ENCODE measurements around the gene IGLON5. TPM values are rescaled to one million over a fixed set of nuclear protein-coding genes. Genes with fewer than 3 reads are reported as not detected.

Gene IGLON5
- total RNA-seq, 1 experiment from 2014 or later, result not detected

DNA sequence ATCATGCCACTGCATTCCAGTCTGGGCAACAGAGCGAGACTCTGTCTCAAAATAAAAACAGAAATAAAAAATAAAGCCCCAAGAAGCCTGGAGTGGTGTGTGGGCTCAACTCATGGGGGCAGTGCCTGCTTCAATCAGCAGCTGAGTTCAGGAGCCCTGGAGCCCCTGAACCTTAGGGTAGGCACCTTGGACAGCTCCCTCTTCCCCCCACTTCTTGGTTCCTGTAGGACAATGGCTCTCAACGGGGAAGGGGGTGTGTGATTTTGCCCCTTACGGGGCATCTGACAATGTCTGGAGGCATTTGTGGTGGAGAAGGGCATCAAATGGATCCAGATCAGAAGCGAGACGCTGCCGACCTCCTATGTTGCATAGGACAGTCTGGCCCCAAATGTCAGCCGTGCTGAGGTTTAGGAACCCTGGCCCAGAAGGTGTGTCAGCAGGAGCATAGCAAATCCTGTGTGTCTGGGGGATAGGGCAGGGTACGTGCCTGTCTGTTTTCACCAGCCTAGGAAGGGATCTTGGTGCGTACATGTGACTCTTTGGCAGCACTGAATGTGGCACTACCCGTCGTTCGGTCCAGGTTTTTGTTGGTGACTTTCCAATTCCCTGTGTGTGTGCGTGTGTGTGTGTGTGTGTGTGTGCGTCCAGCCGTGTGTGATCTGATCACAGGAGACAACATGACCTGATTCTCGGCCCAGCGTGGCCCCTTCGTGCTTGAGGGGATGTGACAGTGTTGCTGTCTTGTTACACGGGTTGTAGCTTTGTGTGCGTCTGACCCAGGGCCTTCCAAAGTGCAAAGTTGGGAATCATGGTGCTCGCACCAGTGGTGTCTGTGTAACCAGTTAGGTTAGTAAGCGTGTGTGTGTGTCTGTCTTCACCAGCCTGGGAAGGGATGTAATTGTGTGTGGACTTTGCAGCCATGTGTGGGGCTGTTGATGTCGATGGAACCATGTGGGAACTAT lies 7.5 kb downstream of the IGLON5 start:
- intact Hi-C loops (cut with micrococcal nuclease; ENCODE audit: unreplicated experiment), result no loop called here

DNA sequence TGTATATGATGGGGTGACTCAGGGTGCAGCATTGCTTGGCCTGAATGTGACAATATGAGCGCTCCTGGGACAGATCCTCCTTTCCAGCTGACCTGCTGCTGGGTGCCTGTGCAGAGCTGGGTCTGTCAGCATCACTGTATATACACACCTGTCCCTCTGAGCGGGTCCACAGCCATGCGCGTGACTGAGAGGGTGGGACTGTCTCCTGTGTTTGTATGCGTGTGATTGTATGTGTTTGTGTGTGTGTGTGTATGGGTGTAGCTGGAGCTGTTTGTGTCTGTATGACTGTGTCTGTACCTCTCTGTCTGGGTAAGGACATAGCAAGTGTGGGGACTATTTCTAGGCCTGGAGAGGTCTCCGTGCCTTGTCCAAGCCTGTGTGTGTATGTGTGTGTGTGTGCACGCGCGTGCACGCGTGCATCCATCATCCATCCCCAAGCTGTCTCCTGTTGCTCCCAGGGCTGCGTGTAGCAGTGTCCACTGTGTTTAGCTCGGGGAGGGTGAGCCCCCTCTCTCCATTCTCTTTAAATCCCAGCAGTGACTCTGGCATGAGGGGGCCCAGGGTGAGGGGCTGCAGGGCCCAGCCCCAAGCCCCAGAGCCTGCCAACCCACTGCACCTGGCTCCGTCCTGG lies 8.3 kb downstream of the IGLON5 start:
- POLR2A ChIA-PET, result no interaction called here
- H3K4me3 Mint-ChIP-seq (ENCODE audit: unreplicated experiment), result no peak overlapping the region

More for the DNA sequence above, 7.5 kb downstream of the IGLON5 start:
- Histone ChIP-seq H3K36me3 (ENCODE audit: control insufficient read depth, insufficient read depth, low read length) (no peaks in the 10 kb centered on the region), H3K4me1 (no peaks in the 10 kb centered on the region), H3K27me3 (replicated peaks; ENCODE audit: control insufficient read depth, insufficient read depth, low read length) (no peaks in the 10 kb centered on the region), H3K4me3 (ENCODE audit: low read depth, low read length) (no peak overlapping the region), H3K9me3 (peaks cover 6% of the 10 kb centered on the region)
- ChIA-PET CTCF (interaction anchor here (0.5 kb wide), 1 partner anchor 535 kb away, joined by 4 read pairs; no protein-coding TSS in a partner anchor), POLR2A (no interaction called here)
- no TSS peak for BruUV-seq (replicated peaks)
- Mint-ChIP-seq H3K4me1 (ENCODE audit: low read depth, unreplicated experiment) (no peaks in the 10 kb centered on the region), H3K9me3 (ENCODE audit: unreplicated experiment) (peaks cover 15% of the 10 kb centered on the region), H3K27me3 (ENCODE audit: insufficient read depth, unreplicated experiment) (peaks cover 13% of the 10 kb centered on the region), H3K36me3 (ENCODE audit: insufficient read depth, unreplicated experiment) (no peaks in the 10 kb centered on the region), H3K27ac (ENCODE audit: unreplicated experiment) (no peak overlapping the region), H3K4me3 (ENCODE audit: unreplicated experiment) (no peak overlapping the region)
- TF ChIP-seq, protein P1, sequence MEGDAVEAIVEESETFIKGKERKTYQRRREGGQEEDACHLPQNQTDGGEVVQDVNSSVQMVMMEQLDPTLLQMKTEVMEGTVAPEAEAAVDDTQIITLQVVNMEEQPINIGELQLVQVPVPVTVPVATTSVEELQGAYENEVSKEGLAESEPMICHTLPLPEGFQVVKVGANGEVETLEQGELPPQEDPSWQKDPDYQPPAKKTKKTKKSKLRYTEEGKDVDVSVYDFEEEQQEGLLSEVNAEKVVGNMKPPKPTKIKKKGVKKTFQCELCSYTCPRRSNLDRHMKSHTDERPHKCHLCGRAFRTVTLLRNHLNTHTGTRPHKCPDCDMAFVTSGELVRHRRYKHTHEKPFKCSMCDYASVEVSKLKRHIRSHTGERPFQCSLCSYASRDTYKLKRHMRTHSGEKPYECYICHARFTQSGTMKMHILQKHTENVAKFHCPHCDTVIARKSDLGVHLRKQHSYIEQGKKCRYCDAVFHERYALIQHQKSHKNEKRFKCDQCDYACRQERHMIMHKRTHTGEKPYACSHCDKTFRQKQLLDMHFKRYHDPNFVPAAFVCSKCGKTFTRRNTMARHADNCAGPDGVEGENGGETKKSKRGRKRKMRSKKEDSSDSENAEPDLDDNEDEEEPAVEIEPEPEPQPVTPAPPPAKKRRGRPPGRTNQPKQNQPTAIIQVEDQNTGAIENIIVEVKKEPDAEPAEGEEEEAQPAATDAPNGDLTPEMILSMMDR (IDR thresholded peaks at IDR 0.05; ENCODE audit: insufficient read depth in 1 of 2, low read depth in 1 of 2, low read length in 1 of 2, severe bottlenecking in 1 of 2, unreplicated experiment in 1 of 2), result no peak
- no peak for DNase-seq

DNA sequence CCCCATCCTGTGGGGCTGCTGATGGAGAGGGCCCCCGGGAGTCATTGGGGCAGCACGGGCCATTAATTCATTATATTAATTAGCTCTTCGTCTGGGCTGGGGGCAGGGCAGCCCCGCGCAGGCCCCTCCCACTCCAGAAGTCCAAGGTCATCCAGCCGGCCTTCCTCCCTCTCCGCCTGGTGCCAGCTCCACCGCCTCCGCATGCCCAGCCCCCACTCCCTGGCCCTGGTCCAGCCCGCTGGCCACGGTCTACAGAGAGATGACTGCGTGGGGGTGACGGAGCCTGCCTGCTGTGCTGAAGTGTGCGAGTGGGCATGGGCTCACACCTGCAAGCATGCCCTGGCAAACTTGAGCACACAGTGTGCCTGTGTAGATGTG lies 8.8 kb downstream of the IGLON5 start:
- Mint-ChIP-seq H3K27ac (ENCODE audit: unreplicated experiment) (no peak overlapping the region), H3K36me3 (ENCODE audit: insufficient read depth, unreplicated experiment) (no peaks in the 10 kb centered on the region), H3K4me1 (ENCODE audit: low read depth, unreplicated experiment) (no peaks in the 10 kb centered on the region), H3K9me3 (ENCODE audit: unreplicated experiment) (peaks cover 5% of the 10 kb centered on the region), H3K27me3 (ENCODE audit: insufficient read depth, unreplicated experiment) (peaks cover 23% of the 10 kb centered on the region), H3K4me3 (ENCODE audit: unreplicated experiment) (no peak overlapping the region)
- CTCF ChIA-PET, result no interaction called here
- H3K4me3 ChIP-seq (ENCODE audit: low read depth, low read length), result no peak overlapping the region
- H3K4me1 ChIP-seq, result no peaks in the 10 kb centered on the region
- POLR2A ChIA-PET, result no interaction called here
- TF ChIP-seq, protein P1 (IDR thresholded peaks at IDR 0.05; ENCODE audit: insufficient read depth in 1 of 2, low read depth in 1 of 2, low read length in 1 of 2, severe bottlenecking in 1 of 2, unreplicated experiment in 1 of 2), result no peak
- H3K27me3 ChIP-seq (replicated peaks; ENCODE audit: control insufficient read depth, insufficient read depth, low read length), result no peaks in the 10 kb centered on the region
- no peak for DNase-seq
- H3K9me3 ChIP-seq, result no peaks in the 10 kb centered on the region
- H3K36me3 ChIP-seq (ENCODE audit: control insufficient read depth, insufficient read depth, low read length), result no peaks in the 10 kb centered on the region
- intact Hi-C loops (cut with micrococcal nuclease; ENCODE audit: unreplicated experiment), result no loop called here
- no TSS peak for BruUV-seq (replicated peaks)

More for the DNA sequence above, 8.3 kb downstream of the IGLON5 start:
- no peak for DNase-seq
- intact Hi-C loops (cut with micrococcal nuclease; ENCODE audit: unreplicated experiment), result no loop called here
- H3K4me3 ChIP-seq (ENCODE audit: low read depth, low read length), result no peak overlapping the region
- no peaks in the 10 kb centered on the region for H3K4me1 ChIP-seq
- TF ChIP-seq, protein P1 (IDR thresholded peaks at IDR 0.05; ENCODE audit: insufficient read depth in 1 of 2, low read depth in 1 of 2, low read length in 1 of 2, severe bottlenecking in 1 of 2, unreplicated experiment in 1 of 2), result no peak
- peaks cover 11% of the 10 kb centered on the region for H3K9me3 Mint-ChIP-seq (ENCODE audit: unreplicated experiment)
- CTCF ChIA-PET, result interaction anchor here (0.5 kb wide), 1 partner anchor 536 kb away, joined by 4 read pairs; no protein-coding TSS in a partner anchor
- H3K27ac Mint-ChIP-seq (ENCODE audit: unreplicated experiment), result no peak overlapping the region
- H3K36me3 ChIP-seq (ENCODE audit: control insufficient read depth, insufficient read depth, low read length), result no peaks in the 10 kb centered on the region
- no peaks in the 10 kb centered on the region for H3K36me3 Mint-ChIP-seq (ENCODE audit: insufficient read depth, unreplicated experiment)
- BruUV-seq (replicated peaks), result no TSS peak
- H3K4me1 Mint-ChIP-seq (ENCODE audit: low read depth, unreplicated experiment), result no peaks in the 10 kb centered on the region
- peaks cover 4% of the 10 kb centered on the region for H3K9me3 ChIP-seq
- no peaks in the 10 kb centered on the region for H3K27me3 ChIP-seq (replicated peaks; ENCODE audit: control insufficient read depth, insufficient read depth, low read length)
- H3K27me3 Mint-ChIP-seq (ENCODE audit: insufficient read depth, unreplicated experiment), result peaks cover 20% of the 10 kb centered on the region

All from Caco-2 (cell line).